ENCODE results near the gene LAMA3.

DNA sequence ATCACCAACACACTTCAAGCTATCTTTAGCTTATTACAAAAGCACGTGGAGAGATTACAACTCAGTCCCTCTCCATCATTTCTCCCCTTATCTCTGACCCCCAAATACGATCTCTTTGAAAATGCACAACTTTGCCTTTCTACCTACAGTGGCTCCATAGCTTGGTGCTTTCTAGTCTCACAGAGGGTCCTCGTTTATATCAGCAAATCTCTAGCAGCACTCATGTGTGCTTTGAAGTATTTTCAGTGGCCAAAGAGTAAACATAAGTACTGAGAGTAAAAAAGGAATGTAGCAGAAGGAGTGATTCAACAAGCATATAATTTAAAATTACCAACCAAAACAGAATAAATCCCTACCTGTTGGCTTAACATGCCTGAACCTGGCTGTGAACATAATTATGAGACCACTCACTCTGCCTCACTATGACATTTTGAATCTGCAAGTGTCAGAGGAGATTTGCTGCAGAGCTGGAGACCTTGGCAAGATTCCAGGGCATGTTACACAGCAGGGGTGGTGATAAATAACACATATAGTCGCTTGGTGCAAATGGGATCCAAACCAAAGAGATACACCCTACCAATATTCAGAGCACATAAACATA, 54.6 kb downstream of the LAMA3 start:
- TF ChIP-seq CREB1 (CRISPR knock-in tag; IDR thresholded peaks at IDR 0.05; ENCODE audit: low read depth), result no peak
- TF ChIP-seq, protein P1, sequence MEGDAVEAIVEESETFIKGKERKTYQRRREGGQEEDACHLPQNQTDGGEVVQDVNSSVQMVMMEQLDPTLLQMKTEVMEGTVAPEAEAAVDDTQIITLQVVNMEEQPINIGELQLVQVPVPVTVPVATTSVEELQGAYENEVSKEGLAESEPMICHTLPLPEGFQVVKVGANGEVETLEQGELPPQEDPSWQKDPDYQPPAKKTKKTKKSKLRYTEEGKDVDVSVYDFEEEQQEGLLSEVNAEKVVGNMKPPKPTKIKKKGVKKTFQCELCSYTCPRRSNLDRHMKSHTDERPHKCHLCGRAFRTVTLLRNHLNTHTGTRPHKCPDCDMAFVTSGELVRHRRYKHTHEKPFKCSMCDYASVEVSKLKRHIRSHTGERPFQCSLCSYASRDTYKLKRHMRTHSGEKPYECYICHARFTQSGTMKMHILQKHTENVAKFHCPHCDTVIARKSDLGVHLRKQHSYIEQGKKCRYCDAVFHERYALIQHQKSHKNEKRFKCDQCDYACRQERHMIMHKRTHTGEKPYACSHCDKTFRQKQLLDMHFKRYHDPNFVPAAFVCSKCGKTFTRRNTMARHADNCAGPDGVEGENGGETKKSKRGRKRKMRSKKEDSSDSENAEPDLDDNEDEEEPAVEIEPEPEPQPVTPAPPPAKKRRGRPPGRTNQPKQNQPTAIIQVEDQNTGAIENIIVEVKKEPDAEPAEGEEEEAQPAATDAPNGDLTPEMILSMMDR (conservative IDR thresholded peaks at IDR 0.05; ENCODE audit: low read depth in 2 of 2), result no peak
- TF ChIP-seq EZH2 (IDR thresholded peaks at IDR 0.05; ENCODE audit: low read depth, unreplicated experiment), result no peak
- TF ChIP-seq EZH2phosphoT487 (IDR thresholded peaks at IDR 0.05; ENCODE audit: unreplicated experiment), result no peak
